ENCODE data around the gene VPS13D.
"Not testable (repeated sequence)": the region's sequence is repeated elsewhere in the genome, so short reads cannot be mapped to it uniquely, and the experiment has no call there.

The VPS13D gene

GRCh38 chr1:12524266-12524665, 294.4 kb downstream of the VPS13D start:
- no peak for DNase-seq

GRCh38 chr1:12525311-12526181, 295.7 kb downstream of the VPS13D start:
- DNase-seq: no peak

DNA sequence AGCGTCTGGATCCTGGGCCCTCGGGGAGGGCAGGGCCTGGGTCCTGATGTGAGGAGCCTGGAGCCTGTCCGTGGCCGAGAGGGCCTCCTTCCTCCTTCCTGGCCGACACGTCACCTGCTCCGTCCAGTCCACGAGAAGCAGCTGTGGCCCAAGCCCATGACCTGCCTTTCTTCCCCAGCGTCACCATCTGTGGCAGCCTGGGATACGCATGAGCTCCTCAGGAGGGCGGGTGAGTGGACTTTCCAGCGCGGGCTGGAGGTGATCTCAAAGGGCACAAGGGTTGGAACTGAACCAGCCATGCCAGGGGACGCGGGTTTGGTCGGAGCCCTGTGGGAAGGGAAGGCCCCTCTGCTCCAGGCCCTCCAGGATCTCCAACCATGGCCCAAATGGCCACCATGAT, 297.7 kb downstream of the VPS13D start:
- DNase-seq: no peak

GRCh38 chr1:12528021-12528852, 298.4 kb downstream of the VPS13D start:
- no peak for DNase-seq

DNA sequence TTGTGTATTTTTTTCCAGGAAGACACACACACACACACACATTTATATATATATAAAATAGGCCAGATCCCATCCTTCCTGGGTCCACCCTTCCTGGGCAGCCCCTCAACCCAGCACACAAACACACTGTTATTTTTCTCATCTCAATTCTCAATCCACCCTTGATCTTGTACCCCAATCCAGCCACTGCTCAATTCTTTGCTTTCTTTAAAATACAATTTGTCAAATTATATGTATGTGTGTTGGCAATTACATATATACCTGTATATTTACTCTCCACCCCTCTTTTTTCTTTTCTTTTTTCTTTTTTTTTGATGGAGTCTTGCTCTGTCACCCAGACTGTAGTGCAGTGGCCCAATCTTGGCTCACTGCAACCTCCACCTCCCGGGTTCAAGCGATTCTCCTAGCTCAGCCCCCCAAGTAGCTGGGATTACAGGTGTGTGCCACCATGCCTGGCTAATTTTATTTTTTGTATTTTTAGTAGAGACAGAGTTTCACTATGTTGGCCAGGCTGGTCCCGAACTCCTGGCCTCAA, 299.9 kb downstream of the VPS13D start:
- no peak for DNase-seq

GRCh38 chr1:12530462-12531178, 300.8 kb downstream of the VPS13D start:
- DNase-seq: no peak

- DNase-seq: no peak
Measured at GRCh38 chr1:12531179-12531499, 301.3 kb downstream of the VPS13D start.

DNA sequence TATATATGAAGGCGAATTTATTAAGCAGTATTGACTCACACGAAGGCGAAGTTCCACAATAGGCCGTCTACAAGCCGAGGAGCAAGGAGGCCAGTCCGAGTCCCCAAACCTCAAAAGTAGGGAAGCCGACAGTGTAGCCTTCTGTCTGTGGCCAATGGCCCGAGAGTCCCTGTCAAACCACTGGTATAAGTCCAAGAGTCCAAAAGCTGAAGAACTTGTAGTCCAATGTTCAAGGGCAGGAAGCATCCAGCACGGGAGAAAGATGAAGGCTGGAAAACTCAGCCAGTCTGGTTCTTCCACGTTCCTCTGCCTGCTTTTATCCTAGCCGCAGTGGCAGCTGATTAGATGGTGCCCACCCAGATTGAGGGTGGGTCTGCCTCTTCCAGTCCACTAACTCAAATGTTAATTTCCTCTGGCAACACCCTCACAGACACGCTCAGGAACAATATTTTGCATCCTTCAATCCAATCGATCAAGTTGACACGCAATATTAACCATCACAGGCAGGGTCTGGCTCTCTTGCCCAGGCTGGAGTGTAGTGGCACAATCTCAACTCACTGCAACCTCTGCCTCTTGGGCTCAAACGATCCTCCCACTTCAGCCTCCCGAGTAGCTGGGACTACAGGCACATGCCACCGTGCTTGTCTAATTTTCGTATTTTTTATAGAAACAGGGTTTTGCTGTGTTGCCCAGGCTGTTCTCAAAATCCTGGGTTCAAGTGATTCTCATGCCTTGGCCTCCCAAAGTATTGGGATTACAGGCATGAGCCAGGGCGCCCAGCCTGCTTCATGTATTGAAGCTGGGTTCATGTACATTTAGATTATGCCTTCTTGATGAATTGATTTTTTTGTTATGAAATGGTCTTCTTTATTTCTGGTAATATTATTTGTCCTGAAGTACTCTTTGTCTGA, 302.8 kb downstream of the VPS13D start:
- no peak for DNase-seq

GRCh38 chr1:12536023-12536639, 306.3 kb downstream of the VPS13D start:
- DNase-seq: no peak

- DNase-seq: no peak
Measured at GRCh38 chr1:12537294-12537693, 307.5 kb downstream of the VPS13D start.

DNA sequence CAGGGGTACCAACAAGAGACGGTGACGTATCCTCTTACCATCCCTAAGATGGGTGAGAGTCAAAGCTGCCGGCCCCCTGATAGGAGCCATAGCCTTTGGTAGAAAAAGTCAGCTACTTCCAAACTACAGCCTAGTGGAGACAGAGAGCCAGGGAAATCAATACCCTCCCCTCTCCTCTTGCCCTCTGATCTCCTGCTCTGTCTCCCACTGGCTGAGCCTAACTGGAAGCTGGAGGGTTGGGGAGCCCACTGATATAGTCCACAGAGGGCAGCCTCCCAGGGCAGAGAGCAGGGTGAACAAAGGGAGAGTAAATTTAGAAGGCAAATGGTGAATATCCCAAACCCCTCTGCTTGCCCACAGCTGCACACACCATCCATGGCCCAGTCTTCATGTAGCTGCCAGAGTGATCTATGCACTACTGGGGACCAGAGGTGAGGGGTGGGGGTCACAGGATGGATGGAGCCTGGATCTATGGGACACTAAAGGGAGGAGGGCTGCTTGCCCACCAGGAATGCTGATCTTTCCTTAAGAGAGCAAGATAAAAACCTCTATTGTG, 308.2 kb downstream of the VPS13D start:
- no peak for DNase-seq

DNA sequence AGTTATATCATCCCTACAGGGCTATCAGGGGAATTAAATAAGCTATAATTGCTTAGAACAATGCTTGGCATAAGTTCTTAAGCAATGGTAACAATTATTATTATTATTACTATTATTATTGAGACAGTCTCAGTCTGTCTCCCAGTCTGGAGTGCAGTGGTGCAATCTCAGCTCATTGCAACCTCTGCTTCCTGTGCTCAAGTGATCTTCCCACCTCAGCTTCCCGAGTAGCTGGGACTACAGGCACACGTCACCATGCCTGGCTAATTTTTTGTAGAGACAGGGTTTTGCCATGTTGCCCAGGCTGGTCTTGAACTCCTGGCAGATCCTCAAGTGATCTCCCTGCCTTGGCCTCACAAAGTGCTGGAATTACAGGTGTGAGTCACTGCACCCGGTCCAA, 308.7 kb downstream of the VPS13D start:
- not testable (repeated sequence) for DNase-seq

- no peak for DNase-seq
Measured at GRCh38 chr1:12539320-12539704, 309.5 kb downstream of the VPS13D start.

DNA sequence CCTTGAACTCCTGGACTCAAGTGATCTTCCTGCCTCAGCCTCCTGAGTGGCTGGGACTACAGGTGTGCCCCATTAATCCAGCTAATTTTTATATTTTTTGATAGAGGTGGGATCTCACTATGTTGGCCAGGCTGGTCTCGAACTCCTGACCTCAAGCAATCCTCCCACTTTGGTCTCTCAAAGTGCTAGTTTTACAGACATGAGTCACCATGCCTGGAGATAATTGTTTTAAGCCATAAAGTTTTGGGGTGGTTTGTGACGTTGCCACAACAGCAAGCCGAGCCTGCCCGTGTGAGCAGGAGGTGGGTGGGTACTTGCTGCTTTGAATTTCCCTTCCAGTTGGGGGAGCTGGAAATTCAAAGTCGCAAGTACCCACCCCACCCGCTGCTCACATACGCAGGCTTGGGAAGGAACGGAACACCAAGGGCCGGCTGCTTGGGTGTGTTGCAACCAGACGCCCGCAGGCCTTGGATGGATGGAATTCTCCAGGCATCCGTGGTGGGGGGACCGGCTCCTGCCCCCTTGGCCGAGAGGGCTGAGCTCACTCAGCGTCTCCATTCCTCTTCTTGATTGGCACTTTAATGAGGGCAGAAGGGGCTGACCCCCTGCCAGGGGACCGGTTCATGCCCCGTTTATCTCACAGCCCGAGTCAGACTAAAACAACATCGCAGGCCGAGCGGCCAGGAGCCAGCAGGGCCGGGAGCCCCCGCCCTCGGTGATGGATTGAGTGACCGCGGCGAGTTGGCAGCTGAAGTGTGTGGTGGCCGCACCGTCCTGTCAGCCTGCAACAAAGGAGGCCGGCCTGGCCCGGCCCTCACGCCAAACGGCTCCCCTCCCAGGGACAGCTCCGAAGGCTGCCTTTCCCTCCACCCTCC, 310.1 kb downstream of the VPS13D start:
- no peak for DNase-seq

- DNase-seq: no peak
Measured at GRCh38 chr1:12540580-12541273, 310.9 kb downstream of the VPS13D start.

GRCh38 chr1:12541274-12542137, 311.7 kb downstream of the VPS13D start:
- DNase-seq: no peak

GRCh38 chr1:12542138-12542465, 312.3 kb downstream of the VPS13D start:
- no peak for DNase-seq

Data from stimulated activated CD4-positive, alpha-beta T cell treated with anti-CD3 and anti-CD28 coated beads, Interleukin-4, amount 100 ng/mL, for 24 hours (primary cell).